ENCODE measurements around the gene RAI1.

The RAI1 gene

DNA sequence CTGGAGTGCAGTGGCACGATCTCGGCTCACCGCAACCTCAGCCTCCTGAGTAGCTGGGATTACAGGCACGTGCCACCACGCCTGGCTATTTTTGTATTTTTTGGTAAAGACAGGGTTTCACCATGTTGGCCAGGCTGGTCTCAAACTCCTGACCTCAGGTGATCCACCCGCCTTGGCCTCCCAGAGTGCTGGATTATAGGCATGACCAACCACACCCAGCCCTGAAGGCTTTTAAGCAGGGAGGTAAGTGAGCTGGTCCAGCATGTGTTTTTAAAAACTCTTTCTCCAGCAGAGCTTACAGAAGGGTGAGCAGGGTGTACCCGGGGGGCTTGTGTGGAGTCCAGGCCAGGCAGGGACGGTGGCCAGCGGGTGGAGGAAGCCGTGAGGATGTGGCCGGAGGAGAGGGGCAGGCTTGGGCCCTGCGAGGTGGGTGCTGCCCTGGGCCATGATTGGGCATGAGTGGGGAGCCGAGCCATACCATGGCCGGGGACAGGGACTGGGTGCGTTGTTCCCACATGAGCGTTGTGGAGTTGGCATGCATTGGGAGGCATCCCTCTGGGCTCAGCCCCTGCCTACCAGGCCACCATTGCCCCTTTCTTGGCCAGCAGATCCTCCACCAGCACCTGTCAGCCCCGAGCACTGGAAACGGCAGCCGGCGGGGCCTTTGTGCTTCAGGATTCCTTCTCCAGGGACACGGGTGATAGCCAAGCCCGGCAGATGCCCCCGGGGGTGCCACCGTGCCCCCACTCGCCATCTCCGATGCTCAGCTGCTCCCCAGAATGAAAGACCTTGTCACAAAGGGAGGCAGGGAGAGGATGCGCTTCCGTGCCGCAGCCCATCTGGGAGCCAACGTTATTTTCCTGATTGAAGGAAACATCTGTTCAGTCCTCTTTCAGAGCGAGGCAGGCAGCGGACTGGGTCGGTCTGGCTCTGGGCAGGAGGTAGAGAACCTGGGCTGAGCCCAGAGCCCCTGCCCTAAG is 64.5 kb downstream of the RAI1 start:
- DNase-seq (ENCODE audit: insufficient read length, low spot score): no peak

DNA sequence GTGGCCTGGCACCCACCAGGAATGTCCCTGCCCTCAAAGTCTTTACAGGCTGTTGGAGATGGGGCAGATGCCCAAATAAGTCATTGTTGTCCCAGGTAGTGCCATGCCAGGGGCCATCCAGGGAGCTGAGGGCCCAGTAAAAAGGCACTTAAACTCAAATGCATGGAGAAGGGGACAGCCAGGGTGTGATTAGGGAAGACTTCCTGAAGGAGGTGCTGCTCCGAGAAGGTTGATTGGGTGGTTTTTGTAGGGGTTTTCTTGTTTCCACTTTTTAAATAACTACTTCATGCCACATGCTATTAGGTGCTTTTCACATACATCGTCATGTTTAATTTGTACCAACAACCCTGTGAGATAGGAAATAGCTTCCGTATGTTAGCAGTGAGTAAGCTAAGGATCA is 66.9 kb downstream of the RAI1 start:
- DNase-seq (ENCODE audit: insufficient read length, low spot score) (no peak), FAIRE-seq (no peak)

More for the DNA sequence above, 64.5 kb downstream of the RAI1 start:
- FAIRE-seq: no peak

DNA sequence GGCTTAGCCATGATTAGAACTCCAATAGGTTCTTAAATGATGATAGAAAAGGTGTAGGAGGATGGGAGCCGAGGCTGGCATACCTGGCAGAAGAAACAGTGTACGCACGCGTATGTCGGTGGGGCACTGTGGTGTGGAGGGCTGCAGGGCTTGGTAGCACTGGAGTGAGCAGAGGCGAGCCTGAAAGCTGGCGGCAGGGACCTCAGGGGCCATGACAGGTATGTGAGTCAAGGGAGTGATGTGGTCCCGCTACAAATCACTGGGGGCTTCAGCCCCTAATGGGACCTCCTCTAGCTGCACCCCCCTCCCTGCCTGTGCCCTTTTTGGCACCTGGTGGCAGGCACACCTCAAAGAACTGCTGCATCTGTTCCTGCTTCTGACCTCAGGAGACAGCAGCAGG is 67.3 kb downstream of the RAI1 start:
- DNase-seq (ENCODE audit: insufficient read length, low spot score) (no peak), FAIRE-seq (no peak)

DNA sequence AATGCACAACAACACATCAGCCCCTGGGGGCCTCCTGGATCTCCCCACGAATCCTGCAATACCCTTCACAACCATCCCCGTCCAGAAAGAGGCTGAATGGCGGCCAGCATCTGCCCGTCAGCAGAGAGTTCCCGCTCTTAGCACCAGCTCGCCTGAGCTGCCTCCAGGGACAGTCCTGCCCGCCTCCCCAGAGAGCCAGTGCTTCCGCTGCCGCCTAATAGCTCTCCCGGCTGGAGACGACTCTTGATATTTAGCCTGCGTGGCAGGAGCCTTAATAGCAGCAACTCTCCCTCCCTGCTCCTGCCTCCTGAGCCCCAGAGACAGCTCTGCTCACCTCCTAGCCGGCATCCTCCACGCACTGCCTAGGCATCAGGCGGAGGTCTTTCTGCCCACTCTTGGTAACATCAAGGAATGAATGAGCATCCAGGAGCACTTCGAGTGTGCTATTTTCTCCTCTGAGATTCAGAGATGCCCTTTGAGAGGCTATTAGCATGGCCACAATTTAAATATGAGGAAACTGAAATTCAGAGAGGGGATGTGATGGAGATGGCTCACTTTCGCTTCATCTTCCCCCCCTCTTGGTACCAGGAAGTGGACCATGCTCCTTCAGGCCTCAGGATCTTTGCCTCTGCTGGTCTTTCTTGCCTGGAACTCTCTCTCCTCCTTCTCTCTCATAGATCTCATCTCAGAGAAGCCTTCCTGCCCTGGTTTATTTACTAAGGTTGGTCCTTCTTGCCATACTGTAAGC is 67.9 kb downstream of the RAI1 start:
- FAIRE-seq: peak; percentile 45

DNA sequence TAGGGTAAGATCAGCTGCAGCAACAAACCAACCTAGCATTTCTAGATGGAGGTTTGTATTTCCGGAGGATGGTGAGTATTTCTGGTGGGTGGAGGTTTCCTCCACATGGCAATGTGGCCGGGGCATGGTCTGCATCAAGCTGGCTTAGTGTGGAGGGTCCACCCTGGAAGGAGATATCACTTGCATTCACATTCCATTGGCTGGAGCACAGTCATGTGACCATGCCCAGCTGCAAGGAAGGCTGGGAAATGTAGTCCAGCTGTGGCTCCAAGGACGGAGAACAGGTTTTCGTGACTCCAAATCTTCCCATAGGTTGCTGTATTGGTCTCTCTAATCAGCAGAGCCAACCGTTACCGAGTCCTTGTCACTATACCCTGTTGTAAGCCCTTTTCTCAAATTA is 68.7 kb downstream of the RAI1 start:
- DNase-seq (ENCODE audit: insufficient read length, low spot score) (peak; percentile 63), FAIRE-seq (peak; percentile 89)

More for the DNA sequence above, 67.9 kb downstream of the RAI1 start:
- DNase-seq (ENCODE audit: insufficient read length, low spot score): peak; percentile 49

DNA sequence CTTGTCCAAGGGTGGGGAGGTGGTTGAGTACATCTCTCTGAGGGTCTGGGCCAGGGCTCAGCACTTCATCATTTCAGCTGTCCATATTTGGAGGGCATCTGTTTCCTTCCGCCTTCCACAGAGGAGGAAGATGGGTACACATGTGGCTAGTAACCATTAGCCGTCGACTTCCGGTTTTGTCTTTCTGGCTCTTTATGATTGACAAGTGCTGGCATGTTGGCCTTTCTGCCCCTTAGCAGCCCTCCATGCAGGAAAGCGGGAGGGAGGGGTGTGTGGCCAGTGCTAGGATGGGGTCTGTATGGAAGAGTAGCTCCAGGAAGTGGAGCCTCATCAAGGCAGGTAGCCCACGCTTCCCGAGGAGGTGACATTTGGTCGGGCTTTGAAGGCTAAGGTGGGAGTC is 69.6 kb downstream of the RAI1 start:
- DNase-seq (ENCODE audit: insufficient read length, low spot score): peak; percentile 68
- peak; percentile 91 for FAIRE-seq

DNA sequence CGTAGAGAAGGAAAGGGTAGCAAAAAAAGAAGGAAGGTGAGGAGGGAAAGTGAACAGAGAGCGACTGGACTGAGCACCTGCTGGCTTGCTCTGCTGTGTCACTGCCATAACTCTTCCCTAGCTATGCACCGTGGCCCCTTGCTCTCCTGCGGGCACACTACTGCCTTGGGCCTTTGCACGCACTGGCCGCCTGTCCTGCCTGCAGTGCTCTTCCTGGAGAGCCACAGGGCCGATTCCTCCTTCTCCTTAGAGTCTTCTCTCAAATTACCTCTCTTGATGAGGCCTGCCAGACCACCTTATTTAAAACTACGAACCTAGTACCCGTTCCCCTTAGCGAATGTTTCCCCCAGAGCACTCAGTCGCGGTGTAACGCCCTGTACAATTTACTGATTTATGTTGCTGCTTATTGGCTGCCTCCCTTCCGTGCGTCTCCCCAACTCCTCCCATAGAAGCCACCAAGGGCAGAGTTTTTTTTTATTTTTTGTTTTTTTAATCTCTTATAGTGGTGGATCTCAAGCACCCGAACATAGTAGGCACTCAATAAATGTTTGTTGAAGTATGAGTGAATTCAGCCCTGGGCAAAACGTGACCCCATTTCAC is 70.3 kb downstream of the RAI1 start:
- no peak for DNase-seq (ENCODE audit: insufficient read length, low spot score)
- FAIRE-seq: peak; percentile 47

DNA sequence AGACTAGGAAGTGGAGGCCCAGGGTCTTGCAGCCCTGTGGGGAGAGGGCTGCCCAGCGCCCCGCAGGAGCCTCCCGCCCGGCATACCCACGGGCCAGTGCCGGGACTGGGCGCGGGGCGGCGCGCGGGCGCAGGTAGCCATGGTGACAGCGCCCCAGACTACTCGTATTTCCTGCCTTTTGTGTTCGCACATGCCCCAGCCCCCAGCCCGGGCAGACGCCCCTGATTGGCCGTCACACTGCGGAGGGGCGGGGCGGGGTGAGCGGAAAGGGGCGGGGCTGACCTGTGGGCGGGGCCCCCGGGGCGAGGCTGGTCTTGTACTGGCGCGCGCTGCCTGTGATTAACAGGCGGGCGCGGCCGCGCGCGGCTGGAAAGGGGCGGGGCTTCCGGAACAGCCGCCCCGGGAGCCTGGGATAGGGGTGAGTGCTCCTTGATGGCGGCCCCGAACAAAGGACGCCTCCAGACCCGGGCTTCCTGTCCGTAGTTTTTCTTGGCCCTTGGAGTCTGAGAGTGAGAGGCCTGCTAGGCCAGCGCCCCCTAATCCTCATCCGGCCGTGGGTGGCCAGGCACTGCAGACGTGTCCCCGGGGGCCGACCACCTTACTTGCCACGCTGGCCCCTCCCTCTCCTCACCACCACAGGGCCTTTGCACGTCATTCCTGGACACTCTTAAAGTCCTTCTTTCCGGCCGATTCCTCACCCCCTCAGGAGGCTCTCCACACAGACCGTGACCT is 71.0 kb downstream of the RAI1 start:
- FAIRE-seq (peak; percentile 86), DNase-seq (ENCODE audit: insufficient read length, low spot score) (peak; percentile 90)

DNA sequence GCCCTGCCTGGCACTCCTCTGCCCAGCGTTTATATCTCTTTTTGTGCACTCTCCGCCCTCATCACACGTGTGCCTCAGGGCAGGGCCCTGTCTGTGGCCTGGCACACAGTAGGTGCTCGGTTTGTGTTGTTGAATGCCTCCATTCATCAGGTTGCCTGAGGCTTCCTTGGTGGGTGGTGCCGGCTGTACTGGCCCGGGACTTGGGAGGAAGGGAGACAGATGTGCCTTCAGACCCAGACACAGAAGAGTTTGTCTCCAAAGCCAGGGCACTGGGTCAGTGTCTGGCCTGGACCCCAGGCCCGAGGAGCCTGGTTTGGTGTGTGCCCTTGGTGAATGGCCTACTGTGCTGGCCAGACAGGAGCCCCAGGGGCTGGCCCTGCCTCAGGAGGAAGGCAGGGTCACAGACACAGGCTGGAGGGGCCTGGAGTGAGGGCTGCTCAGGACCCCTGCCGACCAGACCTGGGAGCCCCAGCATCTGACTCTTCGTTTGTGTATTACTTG is 71.6 kb downstream of the RAI1 start:
- DNase-seq (ENCODE audit: insufficient read length, low spot score): no peak
- FAIRE-seq: peak; percentile 11

DNA sequence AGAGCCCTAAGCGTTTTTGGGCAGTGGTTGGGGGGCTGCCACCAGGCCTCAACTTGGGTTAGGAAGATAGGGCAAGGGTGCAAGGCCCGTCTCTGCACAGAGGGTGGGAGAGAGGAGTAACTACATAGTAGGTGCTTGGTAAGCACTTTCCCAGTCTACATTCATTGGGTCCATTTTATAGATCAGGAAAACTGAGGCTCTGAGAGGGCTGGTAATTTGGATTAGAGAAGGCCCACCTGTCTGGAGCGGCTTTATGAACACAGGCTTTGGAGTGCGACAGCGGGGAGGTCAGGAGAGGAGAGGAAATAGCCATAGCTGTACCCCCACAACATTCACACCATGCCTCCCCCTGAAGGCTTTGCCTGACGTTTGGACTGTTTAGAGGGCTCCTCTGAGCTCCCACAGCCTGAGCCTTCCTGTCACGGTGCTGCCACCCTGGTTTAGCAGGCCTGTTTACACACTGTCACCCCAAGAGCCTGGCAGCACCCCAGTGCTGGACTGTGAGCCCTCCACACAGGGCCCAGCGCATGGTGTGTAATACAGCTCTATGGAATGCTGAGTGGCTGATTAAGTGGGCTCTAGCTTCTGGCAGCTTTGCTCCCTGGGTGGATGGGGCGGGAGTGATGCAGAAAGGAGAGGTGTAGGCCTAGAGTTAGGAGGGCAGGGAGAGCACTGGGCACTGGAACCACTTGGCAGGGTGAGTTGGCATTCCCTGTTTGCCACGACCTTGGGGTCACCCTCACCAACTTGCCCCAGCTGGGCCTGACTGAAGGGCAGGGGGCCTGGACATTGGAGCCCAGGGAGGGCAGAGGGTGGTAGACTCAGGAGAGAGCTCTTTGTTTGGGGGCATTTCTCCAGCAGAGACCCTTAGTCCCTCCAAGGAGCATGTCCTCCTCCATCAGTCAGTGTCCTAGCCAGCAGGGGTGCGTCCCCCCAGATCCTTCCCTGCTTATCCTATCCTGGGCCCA is 73.7 kb downstream of the RAI1 start:
- DNase-seq (ENCODE audit: insufficient read length, low spot score): no peak
- FAIRE-seq: no peak

DNA sequence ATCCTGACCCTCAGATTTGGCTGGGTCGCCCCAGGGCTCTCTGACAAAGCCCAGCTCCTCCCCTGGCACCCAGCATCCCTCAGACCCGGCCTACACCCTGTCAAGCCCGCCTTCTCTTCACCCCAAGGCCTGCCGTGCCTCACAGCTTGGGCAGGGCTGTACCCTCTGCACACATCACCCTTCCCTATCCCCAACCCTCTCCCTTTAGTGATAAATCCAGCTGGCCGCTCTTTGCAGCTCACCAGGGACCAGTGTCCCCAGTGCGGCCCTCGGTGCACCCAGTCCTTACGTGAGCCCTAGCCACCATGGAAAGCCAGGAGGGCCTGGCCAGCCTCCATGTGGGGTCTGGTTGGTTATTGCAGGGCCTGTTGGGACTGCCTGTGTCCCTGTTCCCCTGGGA is 74.5 kb downstream of the RAI1 start:
- no peak for FAIRE-seq
- DNase-seq (ENCODE audit: insufficient read length, low spot score): no peak

DNA sequence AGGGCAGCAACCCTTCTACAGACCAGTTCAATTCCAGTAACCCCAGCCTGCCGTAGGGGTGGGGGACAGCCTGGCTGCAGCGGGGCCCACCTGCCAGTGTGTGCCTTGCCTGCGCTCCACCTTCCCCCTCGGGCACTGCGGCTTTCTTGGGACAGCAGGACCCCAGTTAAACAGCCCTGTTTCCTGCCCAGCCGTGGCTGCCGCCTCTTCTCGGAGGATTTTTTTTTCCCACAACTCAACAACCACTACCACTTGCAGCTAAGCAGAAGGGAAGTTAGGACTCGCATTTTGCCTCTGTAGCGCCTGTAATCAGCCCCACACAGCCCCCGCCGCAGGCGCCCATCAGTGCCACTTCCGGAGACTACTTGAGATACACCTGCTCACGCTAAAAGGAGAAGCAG is 76.1 kb downstream of the RAI1 start:
- FAIRE-seq: peak; percentile 70
- peak; percentile 48 for DNase-seq (ENCODE audit: insufficient read length, low spot score)

DNA sequence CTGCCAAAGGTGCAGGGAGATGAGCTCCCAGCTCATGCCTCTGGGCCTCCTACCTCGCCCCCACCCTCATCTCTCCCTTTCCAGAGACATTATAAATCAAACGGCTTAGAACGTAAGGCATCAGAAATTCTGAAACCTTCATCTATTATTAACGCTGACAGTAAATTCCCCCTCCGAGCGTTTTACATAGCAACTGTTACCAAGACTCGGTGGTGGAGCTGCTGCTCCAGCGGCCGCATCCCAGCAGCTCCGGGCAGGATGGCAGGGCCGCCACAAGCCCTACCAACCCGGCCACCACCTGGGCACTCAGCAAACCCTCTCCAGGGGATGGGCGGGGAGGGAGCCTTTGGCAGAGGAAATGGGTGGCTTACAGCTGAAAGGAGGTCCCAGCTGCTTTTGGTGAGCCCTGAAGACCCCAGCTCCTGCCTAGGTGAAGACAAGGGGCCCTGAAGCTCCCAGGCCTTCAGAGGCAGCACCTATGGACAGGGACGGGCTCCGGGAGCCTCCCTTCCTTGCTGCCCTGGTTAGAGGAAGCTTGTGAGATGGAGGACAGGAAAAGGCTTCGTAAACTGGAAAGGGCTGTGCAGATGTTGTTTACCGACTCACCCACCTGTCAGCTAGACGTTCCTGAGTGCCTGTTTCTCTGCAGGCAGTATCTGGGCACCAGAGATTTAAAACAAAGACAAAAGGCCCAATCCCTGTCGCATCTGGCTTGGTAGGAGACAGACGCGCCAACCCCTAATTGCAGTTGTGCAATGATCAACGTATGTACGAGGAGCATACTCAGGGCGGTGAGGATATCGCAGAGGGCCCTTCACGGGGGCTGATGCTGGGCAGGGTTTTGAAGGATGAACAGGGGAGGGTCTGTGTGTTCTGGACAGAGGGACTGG is 76.9 kb downstream of the RAI1 start:
- FAIRE-seq (peak; percentile 23), DNase-seq (ENCODE audit: insufficient read length, low spot score) (no peak)

DNA sequence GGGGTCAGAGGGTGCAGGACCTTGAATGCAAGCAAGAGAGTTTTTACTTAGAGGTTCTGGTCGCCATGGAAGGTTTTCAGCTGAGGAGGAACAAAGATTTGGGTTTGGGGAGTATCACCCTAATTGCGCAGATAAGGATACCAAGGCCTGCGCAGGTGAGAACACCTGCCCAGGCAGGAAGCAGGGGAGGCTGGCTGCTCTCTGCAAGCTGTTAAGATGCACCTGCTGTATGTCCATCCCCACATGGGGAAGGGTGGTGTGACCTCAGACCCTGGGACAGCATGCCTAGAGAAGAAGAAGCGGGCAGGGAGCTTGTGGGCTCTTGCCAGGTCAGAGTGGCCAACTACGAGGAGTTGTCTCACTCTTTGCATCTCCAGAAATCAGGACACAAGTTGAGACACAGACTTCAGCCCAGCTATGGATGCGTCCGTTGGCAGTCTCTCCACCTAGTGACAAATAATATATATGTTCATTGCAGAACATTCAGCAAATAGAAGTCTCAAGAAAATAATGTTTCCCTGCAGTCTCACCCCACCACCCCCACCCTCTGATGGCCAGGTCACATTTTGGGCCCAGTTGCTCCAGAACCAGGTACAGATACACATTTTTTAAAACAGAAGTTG is 77.8 kb downstream of the RAI1 start:
- FAIRE-seq: no peak
- DNase-seq (ENCODE audit: insufficient read length, low spot score): no peak

DNA sequence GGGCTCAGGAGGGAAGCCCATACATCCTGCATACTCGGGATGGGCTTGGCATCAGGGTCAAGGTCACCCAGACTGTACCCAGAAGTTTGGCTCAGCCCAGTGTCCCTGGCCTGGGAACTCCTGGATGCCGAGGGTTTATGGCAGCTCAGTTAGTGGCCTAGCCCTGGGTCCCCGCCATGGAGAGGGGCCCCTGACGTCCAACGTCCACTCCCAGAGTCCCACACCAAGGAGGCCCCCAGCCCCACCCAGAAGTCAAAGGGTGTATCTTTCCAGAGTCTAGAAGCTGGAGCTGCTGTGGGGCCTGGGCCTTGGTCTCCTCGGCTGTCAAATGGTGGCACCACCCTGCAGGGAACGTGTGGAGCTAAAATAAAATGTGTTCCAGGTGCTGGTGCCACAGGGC is 79.1 kb downstream of the RAI1 start:
- DNase-seq (ENCODE audit: insufficient read length, low spot score) (no peak), FAIRE-seq (no peak)

DNA sequence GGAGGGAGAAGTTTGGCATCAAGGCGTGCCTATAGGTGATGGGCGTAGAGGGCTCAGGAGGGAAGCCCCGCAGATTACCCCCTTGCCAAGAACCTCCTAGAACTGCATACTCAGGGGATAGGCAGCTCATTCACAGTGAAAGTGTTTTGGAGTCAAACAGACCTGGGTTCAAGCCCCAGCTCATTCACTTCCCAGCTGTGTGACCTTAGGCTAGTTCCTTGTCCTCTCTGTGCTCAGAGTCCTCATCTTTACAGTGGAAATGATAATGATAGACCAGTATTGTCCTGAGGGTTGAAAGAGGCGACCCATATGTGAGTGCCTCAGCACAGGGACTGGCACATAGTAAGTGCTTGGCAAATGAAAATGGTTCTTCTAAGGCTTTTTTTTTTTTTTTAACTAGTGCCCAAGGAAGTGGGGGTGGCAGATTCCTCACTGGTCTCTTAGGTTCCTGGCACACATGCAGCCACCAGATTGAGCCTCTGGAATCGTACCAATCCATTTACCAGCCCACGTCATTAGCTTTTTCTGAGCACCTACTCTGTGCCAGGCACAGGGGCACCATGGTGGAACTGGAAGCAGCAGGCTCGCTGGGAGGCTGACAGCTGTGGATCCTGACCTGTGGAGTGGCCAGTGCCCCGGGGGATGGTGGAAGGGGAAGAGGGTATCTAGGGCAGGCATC is 79.8 kb downstream of the RAI1 start:
- DNase-seq (ENCODE audit: insufficient read length, low spot score) (no peak), FAIRE-seq (no peak)

All from GM19239 (cell line).